ENCODE results near the gene LCE4A.

The LCE4A gene

GRCh38 chr1:152747831-152748230, 39.9 kb downstream of the LCE4A start:
- DNase-seq = no peak

GRCh38 chr1:152752225-152752624, 44.3 kb downstream of the LCE4A start:
- no peak for DNase-seq

- no peak for DNase-seq
Observed at GRCh38 chr1:152753586-152753985, 45.6 kb downstream of the LCE4A start.

GRCh38 chr1:152756872-152757271, 48.9 kb downstream of the LCE4A start:
- no peak for DNase-seq

- no peak for DNase-seq
Observed at GRCh38 chr1:152757747-152758146, 49.8 kb downstream of the LCE4A start, which contains the start of gene KPRP. KPRP (plus strand) TSS chr1:152758025; CDS start chr1:152759589, 1,564 bp downstream.

- DNase-seq = no peak
Observed at GRCh38 chr1:152758636-152759035, 50.7 kb downstream of the LCE4A start.

All from NCI-H524 (cell line).